Measurements from ENCODE around the gene IQSEC1.
A peak's percentile ranks its signal among the peaks of the same experiment; 100 is the strongest.

IQSEC1 gene

DNA sequence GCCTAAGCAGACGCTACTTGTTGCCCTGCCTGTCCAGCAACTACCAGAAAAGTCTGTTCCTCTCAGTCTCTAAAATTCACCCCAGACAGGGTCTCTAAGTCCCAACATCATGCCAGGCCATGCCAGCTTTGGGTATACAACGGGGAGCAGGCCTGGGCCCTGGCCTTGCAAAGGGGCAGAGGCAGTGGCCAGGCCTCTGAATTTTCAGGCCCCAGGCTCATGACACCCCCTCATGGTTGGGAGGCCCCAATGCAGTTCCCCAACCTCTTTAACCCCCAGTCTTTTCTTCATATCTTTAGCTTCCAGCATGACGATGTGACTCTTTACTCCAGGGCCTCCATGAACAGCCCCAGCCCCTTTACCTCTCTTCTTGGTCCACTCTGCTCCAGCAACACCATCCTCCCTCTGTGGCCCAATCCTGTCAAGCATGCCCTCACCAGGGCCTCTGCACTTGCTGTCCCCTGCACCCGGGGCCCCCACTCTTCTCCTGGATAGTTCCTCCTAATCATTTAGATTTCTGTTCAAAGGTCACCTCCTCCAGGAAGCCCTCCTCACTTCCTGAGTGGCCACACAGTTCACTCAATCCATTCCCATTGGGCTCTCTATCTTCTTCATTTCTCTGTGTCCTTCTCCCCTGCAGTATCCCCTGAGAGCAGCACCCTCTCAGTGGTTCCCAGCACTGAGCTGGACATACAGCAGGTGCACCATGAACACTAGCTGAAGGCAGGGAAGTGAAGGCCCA lies 4.8 kb downstream of the IQSEC1 start:
- DNase-seq (ENCODE audit: low spot score) (no peak), FAIRE-seq (no peak)

- no peak for DNase-seq (ENCODE audit: low spot score)
- no peak for FAIRE-seq
Measured at GRCh38 chr3:13067778-13068177, 5.5 kb downstream of the IQSEC1 start.

GRCh38 chr3:13066834-13067233 lies 6.4 kb downstream of the IQSEC1 start:
- DNase-seq (ENCODE audit: low spot score) (no peak), FAIRE-seq (no peak)

GRCh38 chr3:13066236-13066635 lies 7.0 kb downstream of the IQSEC1 start:
- FAIRE-seq (no peak), DNase-seq (ENCODE audit: low spot score) (no peak)

DNA sequence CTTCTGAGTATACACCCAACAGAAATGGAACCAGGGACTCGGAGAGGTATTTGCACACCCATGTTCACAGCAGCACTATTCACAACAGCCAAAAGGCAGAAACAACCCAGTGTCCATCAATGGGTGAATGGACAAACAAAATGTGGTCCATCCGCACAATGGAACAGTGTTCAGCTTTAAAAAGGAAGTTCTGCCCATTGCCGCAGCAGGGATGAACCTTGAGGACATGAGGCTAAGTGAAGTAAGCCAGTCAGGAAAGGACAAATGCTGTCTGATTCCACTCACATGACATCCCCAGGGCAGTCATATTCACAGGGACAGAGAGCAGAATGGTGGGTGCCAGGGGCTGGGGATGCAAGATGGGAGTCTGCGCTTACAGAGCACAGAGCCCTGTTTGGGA lies 7.5 kb downstream of the IQSEC1 start:
- no peak for FAIRE-seq
- DNase-seq (ENCODE audit: low spot score) = no peak

GRCh38 chr3:13064964-13065363 lies 8.3 kb downstream of the IQSEC1 start:
- FAIRE-seq (no peak), DNase-seq (ENCODE audit: low spot score) (no peak)

DNA sequence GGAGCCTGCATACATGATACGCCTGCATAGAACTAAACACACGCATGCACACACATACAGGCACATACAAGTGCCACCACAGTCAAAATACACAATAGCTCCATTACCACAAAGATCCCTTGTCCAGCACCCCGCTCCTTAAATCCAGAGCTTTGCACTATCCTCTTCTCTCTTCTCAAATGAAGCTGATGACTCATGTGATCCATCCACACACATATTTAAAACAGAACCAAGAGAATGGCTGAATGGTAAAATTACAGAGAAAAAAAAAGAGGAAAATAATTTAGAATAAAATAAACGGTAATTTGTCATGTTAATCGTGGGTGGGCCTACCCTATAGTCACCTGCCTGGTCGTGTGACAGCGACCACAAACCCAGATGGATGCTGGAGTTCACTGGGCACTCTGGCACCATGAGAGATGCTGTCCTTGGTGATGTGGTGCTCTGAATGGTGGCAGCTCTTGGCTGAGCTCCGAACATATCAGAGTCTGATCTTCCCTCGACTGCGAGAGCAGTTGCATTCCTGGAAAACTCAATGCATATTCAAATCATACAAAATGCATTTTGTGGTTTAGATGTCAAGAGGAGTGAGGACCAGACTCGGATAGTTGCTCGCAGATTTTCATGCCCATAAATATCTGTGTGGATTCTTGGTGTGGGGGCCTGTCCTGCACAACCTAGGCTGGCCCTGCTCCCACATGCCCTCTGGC lies 8.9 kb downstream of the IQSEC1 start:
- DNase-seq (ENCODE audit: low spot score) = no peak
- FAIRE-seq = no peak

- FAIRE-seq = peak; percentile 27
- DNase-seq (ENCODE audit: low spot score) = peak; percentile 63
Measured at GRCh38 chr3:13063225-13063624, 10.0 kb downstream of the IQSEC1 start.

GRCh38 chr3:13062647-13063046 lies 10.6 kb downstream of the IQSEC1 start:
- DNase-seq (ENCODE audit: low spot score) (peak; percentile 12), FAIRE-seq (no peak)

- DNase-seq (ENCODE audit: low spot score) (no peak), FAIRE-seq (no peak)
Measured at GRCh38 chr3:13060341-13060910, 12.8 kb downstream of the IQSEC1 start.

DNA sequence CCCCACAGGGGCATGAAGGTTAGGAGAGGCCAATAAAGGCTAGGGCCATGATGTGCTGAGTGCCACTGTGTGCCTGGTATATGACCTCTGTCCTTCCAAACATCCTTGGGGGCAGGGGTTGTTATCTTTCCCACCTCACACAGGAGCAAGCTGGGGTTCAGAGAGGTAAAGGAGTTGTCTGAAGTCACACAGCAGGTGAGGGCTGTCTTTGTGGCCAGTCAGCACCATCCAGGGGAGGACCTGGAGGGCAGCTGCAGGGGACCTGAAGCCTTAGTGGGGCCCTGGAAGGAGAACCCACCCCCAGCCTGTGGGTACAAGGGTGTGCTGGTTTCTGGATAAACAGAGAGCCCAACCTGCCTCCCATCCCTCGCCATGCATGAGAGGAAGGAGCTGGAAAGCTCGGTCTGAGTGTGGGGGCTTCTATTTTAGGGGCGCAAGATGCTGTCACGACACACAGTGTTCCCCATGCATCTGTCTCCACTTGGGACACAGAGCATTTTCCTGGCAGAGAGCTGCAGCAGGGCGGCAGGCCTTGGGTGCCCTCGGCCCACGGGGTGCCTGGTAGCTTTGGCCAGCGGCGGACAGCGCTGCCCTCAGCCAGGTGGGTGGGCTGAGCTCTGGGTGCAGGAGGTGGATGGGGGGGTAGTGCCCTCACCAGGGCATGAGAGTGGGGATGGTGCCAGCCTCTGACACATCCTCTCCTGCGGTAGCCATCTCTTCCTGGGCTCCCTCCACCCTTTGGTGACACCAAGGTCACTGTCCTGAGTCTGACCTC lies 14.7 kb downstream of the IQSEC1 start:
- DNase-seq (ENCODE audit: low spot score) (no peak), FAIRE-seq (no peak)

DNA sequence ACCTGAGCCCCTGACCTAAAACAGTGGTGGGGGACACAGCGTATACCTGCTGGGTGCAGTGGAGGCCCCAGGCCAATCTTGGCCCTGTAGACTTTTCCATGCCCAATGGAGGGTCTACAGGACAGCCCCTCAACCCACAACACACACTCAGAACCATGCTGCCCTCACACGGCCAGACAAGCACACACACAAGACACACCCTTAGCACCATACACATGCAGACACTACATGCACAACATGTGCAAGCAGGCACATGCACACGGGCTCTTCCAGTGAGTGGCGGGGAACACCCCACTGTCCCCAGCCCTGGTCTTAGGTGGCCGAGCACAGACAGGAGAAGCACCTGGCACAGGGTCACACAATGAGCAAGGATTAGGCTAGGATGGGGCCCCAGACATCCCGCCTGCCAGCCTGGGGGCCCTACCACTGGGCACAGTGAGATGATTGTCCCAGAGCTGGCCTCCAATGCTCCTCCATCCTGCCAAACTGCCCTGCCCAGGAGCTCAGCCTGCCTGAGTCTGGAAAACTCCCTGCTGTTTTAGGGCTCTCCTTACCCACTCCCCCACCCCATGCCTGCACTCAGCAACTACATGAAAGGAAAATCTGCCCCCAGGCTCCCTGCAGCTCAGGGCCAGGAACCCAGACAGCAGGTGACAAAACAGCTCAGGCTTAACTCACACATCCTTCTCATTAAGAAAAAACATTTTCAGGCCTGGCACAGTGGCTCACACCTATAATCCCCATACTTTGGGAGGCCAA lies 15.8 kb downstream of the IQSEC1 start:
- FAIRE-seq (no peak), DNase-seq (ENCODE audit: low spot score) (no peak)

DNA sequence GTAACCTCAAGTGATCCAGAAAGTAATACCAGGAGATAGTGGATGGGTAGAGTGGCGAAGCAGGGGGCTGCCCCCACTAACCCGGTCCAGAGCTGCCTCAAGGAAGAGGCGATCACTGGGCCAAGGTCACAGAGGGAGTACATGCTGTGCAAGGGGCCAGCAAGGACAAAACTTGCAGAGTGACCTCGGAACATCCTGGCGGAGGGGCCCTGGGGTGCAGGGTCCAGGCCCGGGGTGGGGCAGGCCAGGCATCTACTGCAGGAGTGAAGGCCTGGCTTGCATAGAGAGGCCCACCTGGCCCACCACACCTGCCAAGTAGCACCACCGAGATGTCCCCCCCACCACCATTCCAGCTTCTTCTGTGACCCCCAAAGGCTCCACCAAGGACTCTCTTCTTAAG lies 17.6 kb downstream of the IQSEC1 start:
- no peak for FAIRE-seq
- DNase-seq (ENCODE audit: low spot score) = no peak

DNA sequence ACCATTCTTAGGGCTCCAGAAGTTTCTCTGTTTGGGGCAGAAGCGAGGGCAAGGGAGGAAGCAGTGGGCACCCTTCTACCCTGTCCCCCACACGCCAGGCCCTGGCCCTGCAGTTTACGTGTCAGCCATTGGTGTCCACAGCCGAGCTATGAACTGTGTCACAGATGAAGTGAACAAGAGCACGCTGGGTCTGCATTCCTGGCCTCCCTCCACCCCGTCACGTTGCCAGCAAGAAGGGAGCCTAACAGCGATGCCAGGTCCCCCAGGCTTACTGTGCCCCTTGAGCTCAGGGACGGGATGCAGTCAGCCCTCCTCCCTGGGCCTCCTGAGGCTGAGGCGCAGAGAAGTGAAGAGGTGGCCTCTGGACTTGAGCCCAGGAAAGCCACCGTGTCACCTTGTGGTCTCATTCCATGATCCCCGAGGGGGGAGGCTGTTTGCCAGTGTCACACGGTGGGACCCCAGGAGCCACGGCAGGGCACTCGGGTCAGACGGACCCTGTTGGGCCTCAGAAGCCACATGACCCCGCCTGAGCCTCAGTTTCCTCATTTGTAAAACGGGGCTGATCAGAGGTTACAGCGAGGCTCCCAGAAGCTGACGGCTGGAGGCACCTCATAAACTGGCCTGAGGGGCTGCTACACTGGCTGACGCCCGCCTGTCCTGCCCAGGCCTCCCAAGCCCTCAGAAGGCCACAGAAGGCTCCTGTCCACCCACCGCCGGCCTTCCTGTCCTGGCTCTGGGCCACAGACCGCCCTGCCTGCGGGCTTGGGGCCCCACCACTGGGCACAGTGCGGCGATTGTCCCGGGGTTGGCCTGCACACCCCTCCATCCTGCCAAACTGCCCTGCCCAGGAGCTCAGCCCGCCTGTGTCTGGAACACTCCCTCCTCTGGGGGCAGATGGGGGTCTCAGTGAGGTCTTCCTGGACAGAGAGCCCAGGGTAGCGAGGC lies 18.6 kb downstream of the IQSEC1 start:
- FAIRE-seq (no peak), DNase-seq (ENCODE audit: low spot score) (no peak)

DNA sequence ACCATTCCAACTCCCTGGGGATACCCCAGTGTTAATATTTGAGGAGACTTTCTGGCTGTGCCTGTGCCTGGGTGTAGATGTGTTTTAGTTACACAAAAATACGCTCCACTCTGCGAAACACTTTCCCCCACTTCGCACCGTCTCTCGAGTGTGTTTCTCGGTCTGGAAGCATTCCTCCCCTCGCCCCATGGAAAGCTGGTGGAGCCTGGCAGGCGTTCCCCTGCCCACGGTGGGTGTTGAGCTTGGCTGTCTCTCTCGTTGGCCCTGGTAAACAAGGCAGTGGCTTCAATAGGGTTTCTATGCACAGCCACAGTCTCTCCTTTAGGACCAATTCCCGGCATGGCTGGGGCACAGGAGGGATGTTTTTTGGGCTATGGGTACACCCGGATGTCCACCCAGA lies 19.3 kb downstream of the IQSEC1 start:
- no peak for FAIRE-seq
- DNase-seq (ENCODE audit: low spot score) = no peak

- no peak for DNase-seq (ENCODE audit: low spot score)
- FAIRE-seq = no peak
Measured at GRCh38 chr3:13053420-13053819, 19.8 kb downstream of the IQSEC1 start.

GRCh38 chr3:13052191-13052820 lies 20.9 kb downstream of the IQSEC1 start:
- no peak for FAIRE-seq
- DNase-seq (ENCODE audit: low spot score) = no peak

- DNase-seq (ENCODE audit: low spot score) (no peak), FAIRE-seq (no peak)
Measured at GRCh38 chr3:13051581-13051980, 21.6 kb downstream of the IQSEC1 start.

DNA sequence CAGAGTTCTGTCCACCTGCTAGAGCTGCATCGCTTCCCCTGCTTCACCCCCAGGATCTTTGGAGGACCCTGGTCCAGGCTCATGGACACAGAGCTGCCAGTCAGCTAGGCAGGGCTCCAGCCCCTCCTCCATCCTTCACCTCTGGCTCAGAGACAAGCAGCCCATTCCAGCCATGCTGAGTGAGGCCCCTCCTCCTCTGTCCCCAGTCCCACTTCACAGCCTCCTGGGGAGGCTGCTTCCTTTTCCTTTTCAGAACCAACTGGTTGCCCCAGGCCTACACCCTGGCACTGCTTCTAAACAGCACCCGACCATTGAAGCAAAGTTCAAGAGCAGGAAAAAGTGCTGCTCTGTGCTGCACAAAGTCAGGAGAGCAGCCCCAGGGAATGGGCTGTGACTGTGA lies 22.2 kb downstream of the IQSEC1 start:
- FAIRE-seq = no peak
- DNase-seq (ENCODE audit: low spot score) = no peak

- FAIRE-seq (no peak), DNase-seq (ENCODE audit: low spot score) (no peak)
Measured at GRCh38 chr3:13050446-13050845, 22.8 kb downstream of the IQSEC1 start.

Data from RCC 7860 (cell line).